ENCODE data around the gene SLC43A3. TPM values are rescaled to one million over a fixed set of nuclear protein-coding genes. Genes with fewer than 3 reads are reported as not detected.

SLC43A3 gene
- total and polyA plus RNA-seq, 9 of the 15 experiments (the other 6 are each of a cell fraction or from before 2014, with no cell fraction given): 63.7 to 281 (median 139) TPM

DNA sequence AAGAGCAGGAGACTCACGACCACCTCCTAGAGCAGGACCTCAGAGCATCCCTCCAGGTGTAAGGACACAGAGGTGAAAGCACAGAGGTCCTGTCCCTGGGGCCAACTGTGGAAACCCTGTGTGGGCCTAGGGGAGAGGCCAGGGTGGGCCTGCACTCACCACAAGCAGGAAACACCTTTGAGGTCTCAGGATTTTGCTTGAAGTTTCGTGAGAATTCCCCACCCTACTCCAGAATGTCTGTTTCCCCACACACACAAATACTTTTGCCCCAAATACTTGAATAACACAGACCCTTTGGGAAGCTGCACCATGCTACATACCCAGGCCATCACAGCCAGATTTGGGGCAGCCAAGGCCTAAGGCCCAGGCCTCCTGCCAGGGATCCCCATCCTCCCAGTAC, 18.1 kb downstream of the SLC43A3 start:
- no peak for FAIRE-seq
- BruUV-seq (replicated peaks): no TSS peak
- WGBS (ENCODE audit: insufficient coverage, low coverage, missing lambda C conversion rate): 71% methylated on average over 2 of the region's 2 CpGs

More for the DNA sequence above, 18.1 kb downstream of the SLC43A3 start:
- peaks cover 5% of the 10 kb centered on the region; the same call in 2 of the 3 replicates for H3K79me2 ChIP-seq (ENCODE audit: control insufficient read depth, insufficient read depth, low read length)
- H3K9me1 ChIP-seq (ENCODE audit: control insufficient read depth, insufficient read depth, low read length): no peaks in the 10 kb centered on the region
- intact Hi-C loops (cut with micrococcal nuclease) (no loop called here), in situ Hi-C loops (cut with MboI) (no loop called here)
- TF ChIP-seq, protein P1, sequence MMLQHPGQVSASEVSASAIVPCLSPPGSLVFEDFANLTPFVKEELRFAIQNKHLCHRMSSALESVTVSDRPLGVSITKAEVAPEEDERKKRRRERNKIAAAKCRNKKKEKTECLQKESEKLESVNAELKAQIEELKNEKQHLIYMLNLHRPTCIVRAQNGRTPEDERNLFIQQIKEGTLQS (IDR thresholded peaks at IDR 0.05): no peak
- TF ChIP-seq, protein P1 (CRISPR knock-in tag; conservative IDR thresholded peaks at IDR 0.05): no peak
- TF ChIP-seq NFATC3 (IDR thresholded peaks at IDR 0.05): no peak
- TF ChIP-seq ZNF174 (CRISPR knock-in tag; IDR thresholded peaks at IDR 0.05): no peak
- no peak for TF ChIP-seq POU5F1 (IDR thresholded peaks at IDR 0.05; ENCODE audit: borderline replicate concordance, low read depth, low read length, partially characterized antibody)
- no peak for TF ChIP-seq GTF2A2 (tag; IDR thresholded peaks at IDR 0.05)
- no peak for TF ChIP-seq ZNF75A (CRISPR knock-in tag; IDR thresholded peaks at IDR 0.05)
- no peak for TF ChIP-seq ZNF121 (CRISPR knock-in tag; conservative IDR thresholded peaks at IDR 0.05)
- TF ChIP-seq HDAC6 (IDR thresholded peaks at IDR 0.05; ENCODE audit: low read depth, low read length): no peak
- TF ChIP-seq PRMT5 (CRISPR knock-in tag; IDR thresholded peaks at IDR 0.05): no peak
- TF ChIP-seq ZNF197 (CRISPR knock-in tag; IDR thresholded peaks at IDR 0.05; ENCODE audit: low read depth): no peak
- TF ChIP-seq MEF2A (IDR thresholded peaks at IDR 0.05; ENCODE audit: control insufficient read depth, low read depth, low read length): no peak
- no peak for TF ChIP-seq ZNF311 (CRISPR knock-in tag; IDR thresholded peaks at IDR 0.05)
- TF ChIP-seq ETS2 (tag; IDR thresholded peaks at IDR 0.05; ENCODE audit: borderline replicate concordance, poor library complexity, severe bottlenecking): no peak
- no peak for TF ChIP-seq BCL6 (CRISPR knock-in tag; IDR thresholded peaks at IDR 0.05)
- TF ChIP-seq, protein P2, sequence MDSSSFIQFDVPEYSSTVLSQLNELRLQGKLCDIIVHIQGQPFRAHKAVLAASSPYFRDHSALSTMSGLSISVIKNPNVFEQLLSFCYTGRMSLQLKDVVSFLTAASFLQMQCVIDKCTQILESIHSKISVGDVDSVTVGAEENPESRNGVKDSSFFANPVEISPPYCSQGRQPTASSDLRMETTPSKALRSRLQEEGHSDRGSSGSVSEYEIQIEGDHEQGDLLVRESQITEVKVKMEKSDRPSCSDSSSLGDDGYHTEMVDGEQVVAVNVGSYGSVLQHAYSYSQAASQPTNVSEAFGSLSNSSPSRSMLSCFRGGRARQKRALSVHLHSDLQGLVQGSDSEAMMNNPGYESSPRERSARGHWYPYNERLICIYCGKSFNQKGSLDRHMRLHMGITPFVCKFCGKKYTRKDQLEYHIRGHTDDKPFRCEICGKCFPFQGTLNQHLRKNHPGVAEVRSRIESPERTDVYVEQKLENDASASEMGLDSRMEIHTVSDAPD (CRISPR knock-in tag; IDR thresholded peaks at IDR 0.05): no peak
- TF ChIP-seq TCF7L2 (IDR thresholded peaks at IDR 0.05; ENCODE audit: low read depth, low read length): no peak
- no peak for TF ChIP-seq SREBF1 (IDR thresholded peaks at IDR 0.05; ENCODE audit: borderline replicate concordance, low read depth, low read length)
- no peak for TF ChIP-seq KDM1A (IDR thresholded peaks at IDR 0.05)
- TF ChIP-seq, protein P3, sequence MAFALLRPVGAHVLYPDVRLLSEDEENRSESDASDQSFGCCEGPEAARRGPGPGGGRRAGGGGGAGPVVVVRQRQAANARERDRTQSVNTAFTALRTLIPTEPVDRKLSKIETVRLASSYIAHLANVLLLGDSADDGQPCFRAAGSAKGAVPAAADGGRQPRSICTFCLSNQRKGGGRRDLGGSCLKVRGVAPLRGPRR (CRISPR knock-in tag; IDR thresholded peaks at IDR 0.05): no peak
- ChIA-PET POLR2A (interaction anchor here (0.7 to 1.6 kb wide), 3 partner anchors 9 to 29 kb away, joined by 3 to 4 read pairs (median 3); no protein-coding TSS in a partner anchor), CTCF (ENCODE audit: low intra/inter-chr PET ratio) (no interaction called here)
- H3K9ac ChIP-seq (ENCODE audit: insufficient read depth in 1 of 2, low read depth in 2 of 2, low read length in 2 of 2): no peak overlapping the region
- DNase-seq (ENCODE audit: extremely low read depth in 1 of 4, low spot score in 3 of 4): no peak
- H2AFZ ChIP-seq (ENCODE audit: low read depth, low read length): no peak overlapping the region
- peaks cover 3 to 9% of the 10 kb centered on the region in 2 experiments; a peak in 4 of 5 replicates for H3K4me1 ChIP-seq (replicated peaks in 1 of 2; ENCODE audit: control insufficient read depth in 2 of 2, insufficient read depth in 2 of 2, low read length in 2 of 2)
- ATAC-seq: no peak
- H3K9me3 ChIP-seq (replicated peaks; ENCODE audit: control insufficient read depth, insufficient read depth, low read depth, low read length): no peaks in the 10 kb centered on the region
- H3K36me3 ChIP-seq (ENCODE audit: control insufficient read depth, insufficient read depth, low read length): peaks cover 82% of the 10 kb centered on the region
- H3K4me3 ChIP-seq: no peak overlapping the region
- no peak overlapping the region for H3K4me2 ChIP-seq (ENCODE audit: insufficient read depth, low read length)
- no peaks in the 10 kb centered on the region for H3K27me3 ChIP-seq (ENCODE audit: control insufficient read depth in 2 of 2, insufficient read depth in 2 of 2, low read length in 2 of 2)
- no peak overlapping the region for H3K27ac ChIP-seq (ENCODE audit: extremely low read depth, low read depth, low read length)
- H4K20me1 ChIP-seq (replicated peaks; ENCODE audit: control insufficient read depth, insufficient read depth, low read length): no peaks in the 10 kb centered on the region; the same call in 1 of the 2 replicates

All from K562 (cell line).